GM12891 (cell line): ENCODE measurements around the gene RUNX1.

Experiments used
- DNase-seq: peaks from one replicate; pipeline ENCODE4 v3.0.0; 2011; ENCODE audit warnings: low spot score; ENCODE audit not compliant: insufficient read length
- FAIRE-seq: peaks from 2 replicates; lab custom pipeline; 2011; peaks lifted over from hg19 to GRCh38; lab: Jason Lieb, UNC
- PAX5 ChIP-seq: IDR thresholded peaks from 2 replicates; pipeline ENCODE4 v1.6.1; 2011; ENCODE audit warnings: low read length, moderate library complexity, mild to moderate bottlenecking; ENCODE audit not compliant: insufficient read depth, severe bottlenecking
- POLR2A ChIP-seq: IDR thresholded peaks from 2 replicates; pipeline ENCODE4 v1.6.1; 2011; ENCODE audit warnings: low read depth, low read length, control low read depth
- POLR2AphosphoS5 ChIP-seq: IDR thresholded peaks from 2 replicates; pipeline ENCODE4 v1.6.1; 2011; ENCODE audit warnings: low read depth, low read length, control low read depth
- POU2F2 ChIP-seq: IDR thresholded peaks from 2 replicates; pipeline ENCODE4 v1.6.1; 2011; ENCODE audit warnings: low read depth, mild to moderate bottlenecking, control low read depth, low read length, moderate library complexity
- SPI1 ChIP-seq: IDR thresholded peaks from 2 replicates; pipeline ENCODE4 v1.6.1; 2011; ENCODE audit warnings: low read depth, low read length, control low read depth
- TAF1 ChIP-seq: IDR thresholded peaks from 2 replicates; pipeline ENCODE4 v1.6.1; 2011; ENCODE audit warnings: low read depth, low read length, control low read depth

The RUNX1 gene

DNA sequence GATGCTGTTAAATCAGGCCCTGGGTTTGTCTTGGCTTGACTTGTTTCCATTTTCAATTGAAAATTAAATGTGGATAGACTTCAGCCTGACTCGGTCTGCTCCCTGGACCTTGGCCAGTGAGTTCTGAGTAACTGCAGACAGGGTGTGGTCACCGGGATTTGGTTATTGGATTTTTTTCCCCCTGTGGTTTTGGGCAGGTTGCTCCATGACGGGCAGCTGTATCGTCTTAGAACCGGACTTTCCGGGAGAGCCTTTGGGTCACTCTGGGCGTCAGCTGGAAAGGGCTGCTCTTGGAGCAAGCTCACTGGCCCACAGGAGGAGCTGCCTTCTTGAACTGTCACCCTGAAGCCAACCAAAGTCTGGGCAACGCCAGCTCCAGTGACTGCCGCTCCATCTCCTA, 305.3 kb downstream of the RUNX1 start:
- no peak for DNase-seq
- FAIRE-seq: no peak
- TF ChIP-seq POLR2A (no peak), POLR2AphosphoS5 (no peak), SPI1 (no peak), PAX5 (no peak), POU2F2 (no peak), TAF1 (no peak)

GRCh38 chr21:34743285-34743684, 305.8 kb downstream of the RUNX1 start:
- DNase-seq (no peak), FAIRE-seq (no peak)
- TF ChIP-seq TAF1 (no peak), SPI1 (no peak), POLR2A (no peak), PAX5 (no peak), POU2F2 (no peak), POLR2AphosphoS5 (no peak)

DNA sequence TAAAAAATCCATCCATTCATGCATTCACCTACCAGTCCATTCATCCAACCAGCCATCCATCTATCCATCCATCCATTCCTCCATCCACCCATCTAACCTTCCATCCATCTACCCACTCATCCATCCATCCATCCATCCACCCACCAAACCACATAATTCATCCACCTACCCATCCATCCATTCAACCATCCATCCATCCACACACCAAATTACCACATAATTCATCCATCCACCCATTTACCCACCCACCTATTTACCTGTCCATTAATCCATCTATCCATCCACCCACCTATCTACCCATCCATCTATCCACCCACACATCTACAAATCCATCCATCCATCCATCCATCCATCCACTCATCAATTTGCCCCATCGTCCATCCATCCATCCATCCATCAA, 308.9 kb downstream of the RUNX1 start:
- FAIRE-seq: no peak
- TF ChIP-seq POLR2A: no peak
- no peak for TF ChIP-seq TAF1
- TF ChIP-seq SPI1: no peak
- TF ChIP-seq POU2F2: no peak
- TF ChIP-seq POLR2AphosphoS5: no peak
- no peak for TF ChIP-seq PAX5
- no peak for DNase-seq
